Endothelial cell of hepatic sinusoid (primary cell): ENCODE results near the gene MRPS12.
"Not testable (repeated sequence)": the region's sequence is repeated elsewhere in the genome, so short reads cannot be mapped to it uniquely, and the experiment has no call there.

ENCODE experiments used
- in situ Hi-C: cut with HindIII; loops from 2 replicates; pipeline ENCODE4 v1.10.0; 2017; ENCODE audit warnings: low sequenced_read_pairs

MRPS12 gene

DNA sequence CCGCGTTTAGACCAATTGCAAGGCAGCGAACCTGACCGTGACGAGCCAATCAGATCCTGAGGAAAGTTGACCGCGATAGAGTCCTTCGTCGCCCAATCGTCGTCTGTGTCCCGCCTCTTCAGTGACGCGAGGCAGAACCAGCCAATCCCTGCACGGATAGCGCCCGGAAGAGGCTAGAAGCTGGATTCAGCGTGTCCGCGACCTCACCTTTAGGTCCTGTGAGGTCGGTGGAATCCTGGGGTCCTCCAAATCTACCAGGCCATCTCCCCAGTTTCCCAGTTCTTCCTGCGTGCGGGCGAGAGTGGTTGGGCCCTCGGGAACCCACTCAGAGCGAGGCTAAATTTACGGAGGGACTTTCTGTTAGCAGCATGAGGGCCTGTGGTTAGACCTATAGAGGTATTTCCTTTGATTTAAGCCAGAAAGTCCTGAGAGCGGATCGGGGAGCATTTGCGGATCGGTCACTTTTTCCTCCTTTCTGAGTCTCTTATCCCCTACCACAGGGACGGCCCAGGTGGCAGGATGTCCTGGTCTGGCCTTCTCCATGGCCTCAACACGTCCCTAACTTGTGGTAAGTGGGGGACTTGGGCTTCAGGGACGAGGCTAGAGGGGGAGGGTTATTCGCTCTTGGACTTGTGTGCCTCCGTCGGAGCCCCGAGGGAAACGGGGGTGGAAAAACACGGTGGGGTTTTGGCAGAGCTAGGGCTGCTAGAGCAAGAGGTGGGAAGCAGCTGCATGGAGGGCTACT is at the start of gene MRPS12:
MRPS12 (plus strand) TSS at position 169 of the 745 bp plus-strand sequence; CDS start at position 520, 351 bp downstream.
- in situ Hi-C loops, result no loop called here

DNA sequence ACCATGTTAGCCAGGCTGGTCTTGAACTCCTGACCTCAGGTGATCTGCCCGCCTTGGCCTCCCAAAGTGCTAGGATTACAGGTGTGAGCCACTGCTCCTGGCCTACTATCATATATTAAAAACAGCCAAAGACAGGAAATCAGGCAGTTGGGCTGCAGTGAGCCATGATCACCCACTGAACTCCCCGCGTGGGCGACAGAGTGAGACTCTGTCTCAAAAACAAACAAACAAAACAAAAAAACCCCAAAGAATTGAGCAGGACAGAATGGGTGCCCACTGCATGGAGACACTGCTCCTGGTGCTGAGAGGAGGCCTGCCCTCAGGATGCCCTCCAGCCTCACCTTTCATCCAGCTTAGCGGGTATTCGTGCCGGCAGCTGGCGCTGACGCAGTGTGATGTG is 47.5 kb upstream of the MRPS12 start:
- in situ Hi-C loops, result no loop called here

DNA sequence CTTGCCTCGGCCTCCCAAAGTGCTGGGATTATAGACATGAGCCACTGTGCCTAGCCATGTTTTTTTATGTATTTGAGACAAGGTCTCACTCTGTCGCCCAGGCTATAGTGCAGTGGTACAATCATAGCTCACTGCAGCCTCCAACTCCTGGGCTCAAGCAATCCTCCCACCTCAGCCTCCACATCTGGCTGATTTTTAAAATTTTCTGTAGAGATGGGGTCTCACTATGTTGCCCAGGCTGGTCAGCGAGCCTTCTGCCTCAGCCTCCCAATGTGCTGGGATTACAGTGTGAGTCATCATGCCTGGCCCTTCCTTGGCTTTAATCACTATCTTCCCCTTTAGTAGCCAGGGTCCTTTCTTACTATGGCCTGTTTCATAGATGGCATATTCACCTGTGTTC is 46.1 kb upstream of the MRPS12 start:
- in situ Hi-C loops, result not testable (repeated sequence)

- in situ Hi-C loops, result no loop called here
Measured at GRCh38 chr19:38888876-38889275, 41.9 kb upstream of the MRPS12 start.

DNA sequence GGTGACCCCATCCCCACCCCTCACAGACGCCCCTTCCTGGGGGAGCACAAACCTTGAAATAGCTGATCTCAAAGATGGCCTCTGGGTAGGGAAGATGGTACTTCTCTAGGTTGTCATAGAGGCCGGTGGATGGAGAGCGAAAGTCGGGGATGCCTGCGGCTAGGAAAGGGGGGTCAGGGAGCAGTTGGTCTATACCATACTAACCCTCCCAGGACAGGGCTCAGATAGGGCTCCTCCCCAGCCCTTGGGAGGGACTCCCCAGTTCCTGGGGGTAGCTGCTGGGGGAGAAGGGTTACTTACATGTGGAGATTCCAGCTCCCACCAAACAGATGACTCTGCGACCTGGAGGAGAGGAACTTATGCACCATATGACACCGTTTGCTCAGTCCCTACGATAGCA is 40.9 kb upstream of the MRPS12 start:
- in situ Hi-C loops, result no loop called here

- in situ Hi-C loops, result no loop called here
Measured at GRCh38 chr19:38890686-38891085, 40.1 kb upstream of the MRPS12 start.

- in situ Hi-C loops, result no loop called here
Measured at GRCh38 chr19:38891771-38892170, 39.0 kb upstream of the MRPS12 start.

- in situ Hi-C loops, result no loop called here
Measured at GRCh38 chr19:38892841-38893240, 37.9 kb upstream of the MRPS12 start.

GRCh38 chr19:38893341-38893771 is 37.4 kb upstream of the MRPS12 start:
- in situ Hi-C loops, result no loop called here

DNA sequence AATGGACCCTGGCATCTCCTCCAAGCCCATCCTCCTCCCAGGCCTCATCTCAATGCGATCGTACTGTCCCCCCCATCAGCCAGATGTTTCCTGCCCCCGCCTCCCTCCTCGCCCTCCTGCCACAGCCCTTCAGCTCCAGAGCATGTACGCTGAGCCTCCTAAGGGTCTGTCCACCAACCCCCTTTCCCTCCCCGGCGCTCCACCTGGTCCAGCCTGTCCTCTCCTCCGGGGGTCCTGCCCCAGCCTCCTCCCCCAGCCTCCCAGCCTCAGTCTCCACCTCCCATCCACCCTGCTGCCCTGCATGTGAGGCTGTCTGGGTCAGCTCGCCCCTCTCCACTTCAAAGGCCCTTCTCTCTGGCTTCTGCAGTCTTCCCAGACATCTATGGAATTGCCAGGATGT is 35.8 kb upstream of the MRPS12 start:
- in situ Hi-C loops, result no loop called here

DNA sequence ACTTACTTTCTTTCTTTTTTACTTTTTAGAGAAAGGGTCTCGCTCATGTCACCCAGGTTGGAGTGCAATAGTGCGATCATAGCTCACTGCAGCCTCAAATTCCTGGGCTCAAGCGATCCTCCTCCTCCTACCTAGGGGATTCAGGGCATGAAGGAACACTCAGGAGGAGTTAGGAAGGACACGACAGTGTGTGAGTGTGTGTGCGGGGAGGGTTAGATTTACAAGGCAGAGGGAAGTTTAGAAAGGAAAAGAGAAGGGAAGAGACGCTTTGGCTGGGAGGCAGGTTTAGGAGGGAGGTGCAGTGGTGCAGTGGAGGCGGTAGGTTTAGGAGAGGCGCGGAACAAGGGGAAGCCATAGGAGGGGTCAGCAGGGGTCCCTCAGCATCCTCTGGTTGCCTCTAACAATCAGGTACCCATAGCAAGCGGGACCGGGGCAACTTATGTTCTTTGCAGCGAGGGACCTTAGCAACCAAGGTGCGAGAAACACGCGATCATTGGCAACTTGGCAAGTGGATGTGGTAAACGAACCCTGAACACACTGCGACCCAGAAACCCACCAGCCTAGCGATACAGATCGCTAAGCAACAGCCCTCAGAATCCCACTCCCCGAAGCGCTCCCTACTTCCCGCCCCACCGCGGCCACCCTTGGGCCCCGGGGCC is 31.8 kb upstream of the MRPS12 start:
- in situ Hi-C loops, result no loop called here

GRCh38 chr19:38899447-38900201 is 31.1 kb upstream of the MRPS12 start, which contains the start of the genes NFKBIB and SIRT2:
NFKBIB (plus strand) TSS chr19:38899969; CDS start chr19:38900033, 64 bp downstream.
SIRT2 (minus strand) TSS chr19:38899618; CDS start chr19:38899521, 97 bp downstream.
- in situ Hi-C loops, result loop anchor here (25.0 kb wide), 1 partner anchor 137 kb away; the partner anchor contains the start of gene LGALS7

DNA sequence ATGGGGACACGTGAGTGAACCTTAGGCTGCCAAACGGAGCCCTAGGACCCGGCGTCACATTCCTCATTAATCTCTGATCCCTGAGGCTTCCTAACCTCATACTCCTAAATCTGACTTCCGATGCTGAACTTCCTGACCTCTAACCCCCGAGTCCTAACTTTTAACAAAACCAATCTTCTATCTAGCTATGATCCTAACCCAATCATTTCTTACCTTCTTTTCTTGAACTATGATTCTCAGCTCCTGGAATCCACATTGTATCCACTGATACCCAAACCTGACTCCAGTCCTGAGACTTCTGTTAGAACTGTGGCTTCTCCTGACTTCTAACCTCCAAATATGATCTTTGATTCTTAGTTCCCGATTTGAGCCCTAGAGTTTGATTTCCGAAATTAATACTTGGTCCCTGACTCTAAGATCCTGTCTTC is 30.5 kb upstream of the MRPS12 start:
- in situ Hi-C loops, result loop anchor here (25.0 kb wide), 1 partner anchor 138 kb away; the partner anchor contains the start of gene LGALS7

DNA sequence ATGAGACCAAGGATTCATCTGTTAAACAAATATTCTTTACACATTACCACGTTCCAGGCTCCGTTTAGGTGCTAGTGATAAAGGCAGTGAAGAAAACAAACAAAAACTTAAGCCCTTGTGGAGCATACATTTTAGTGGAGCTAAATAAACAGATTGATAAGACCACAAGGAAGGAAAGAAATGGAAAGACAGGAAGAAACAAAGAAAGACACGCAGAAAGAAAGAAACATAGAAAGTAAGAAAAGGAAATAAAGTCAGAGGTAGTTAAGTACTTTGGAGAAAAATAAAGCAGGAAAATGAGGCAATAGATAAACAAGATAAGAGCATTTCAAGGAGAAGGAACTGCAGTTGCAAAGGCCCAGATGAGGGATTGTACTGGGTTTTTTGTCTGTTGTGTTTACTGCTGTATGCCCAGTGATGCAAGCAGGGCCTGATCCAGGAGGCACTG is 30.0 kb upstream of the MRPS12 start:
- in situ Hi-C loops, result loop anchor here (25.0 kb wide), 1 partner anchor 138 kb away; the partner anchor contains the start of gene LGALS7

- in situ Hi-C loops, result loop anchor here (25.0 kb wide), 1 partner anchor 139 kb away; the partner anchor contains the start of gene LGALS7
Measured at GRCh38 chr19:38901683-38902082, 29.1 kb upstream of the MRPS12 start.

GRCh38 chr19:38904581-38905539 is 25.9 kb upstream of the MRPS12 start:
- in situ Hi-C loops, result loop anchor here (25.0 kb wide), 1 partner anchor 143 kb away; the partner anchor contains the start of gene LGALS7

- in situ Hi-C loops, result loop anchor here (25.0 kb wide), 1 partner anchor 143 kb away; the partner anchor contains the start of gene LGALS7
Measured at GRCh38 chr19:38905620-38906019, 25.1 kb upstream of the MRPS12 start.

- in situ Hi-C loops, result loop anchor here (25.0 kb wide), 1 partner anchor 145 kb away; the partner anchor contains the start of gene LGALS7
Measured at GRCh38 chr19:38907227-38907626, 23.5 kb upstream of the MRPS12 start.

DNA sequence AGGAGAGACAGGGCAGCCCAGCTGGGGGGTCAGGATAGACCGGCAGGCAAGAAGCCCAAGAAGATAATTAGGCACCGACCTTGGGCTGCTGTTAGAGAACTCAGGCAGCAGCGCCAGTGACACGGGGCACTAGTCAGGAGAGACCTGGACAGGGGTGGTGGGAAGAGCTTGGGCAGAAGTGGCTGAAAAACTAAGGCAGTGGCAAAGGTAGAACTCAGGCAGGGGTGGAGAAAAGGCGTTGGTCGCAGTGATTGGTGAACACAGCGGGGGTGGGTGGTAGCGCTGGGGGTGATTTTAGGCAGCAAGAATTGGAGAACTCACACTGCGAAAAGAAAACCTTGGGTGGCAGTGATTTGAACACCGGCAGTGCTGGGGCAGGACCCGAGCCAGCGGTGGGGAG is 23.1 kb upstream of the MRPS12 start:
- in situ Hi-C loops, result loop anchor here (25.0 kb wide), 1 partner anchor 145 kb away; the partner anchor contains the start of gene LGALS7
